Lower leg skin (tissue), 3 donors: Measurements from ENCODE around the gene SLK.

Source experiments
- CTCF ChIP-seq, 3 donors: fragments of 450-650 bp; IDR thresholded peaks; one replicate each; pipeline ENCODE4 v1.5.1; 2016; ENCODE audit warnings: antibody characterized with exemption in 3 of 3, mild to moderate bottlenecking in 3 of 3, moderate library complexity in 2 of 3
- POLR2A ChIP-seq, 2 donors: fragments of 450-650 bp; IDR thresholded peaks; one replicate each; pipeline ENCODE4 v1.6.1; 2016 to 2017; ENCODE audit warnings: antibody characterized with exemption in 2 of 2, mild to moderate bottlenecking in 1 of 2, moderate library complexity in 1 of 2

DNA sequence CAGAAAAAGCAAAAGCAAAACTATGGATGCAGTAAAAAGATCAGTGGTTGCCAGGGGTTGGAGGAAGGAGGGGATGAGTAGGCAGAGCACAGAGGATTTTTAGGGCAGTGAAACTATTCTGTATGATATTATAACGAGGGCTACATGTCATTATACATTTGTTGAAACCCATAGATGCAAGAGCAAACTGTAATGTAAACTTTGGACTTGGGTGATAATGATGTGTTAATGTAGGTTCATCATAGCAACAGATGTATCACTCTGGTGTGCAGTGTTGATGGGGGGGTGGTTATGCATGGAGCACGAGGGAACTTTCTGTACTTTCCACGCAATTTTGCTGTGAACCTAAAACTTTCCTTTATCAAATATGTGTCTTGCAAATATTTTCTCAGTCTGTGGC lies 23.2 kb downstream of the SLK start:
- TF ChIP-seq CTCF (IDR thresholded peaks at IDR 0.05) (no peak), POLR2A (IDR thresholded peaks at IDR 0.05) (no peak)
